HT-29 (cell line): ENCODE measurements around the gene TMPRSS11E. TPM values are rescaled to one million over a fixed set of nuclear protein-coding genes. Genes with fewer than 3 reads are reported as not detected.
A peak's percentile ranks its signal among the peaks of the same experiment; 100 is the strongest.
"Not testable (repeated sequence)": the region's sequence is repeated elsewhere in the genome, so short reads cannot be mapped to it uniquely, and the experiment has no call there.

Experiments used
- DNase-seq: peaks from one replicate; pipeline ENCODE4 v3.0.0-alpha.2; 2015; ENCODE audit warnings: low spot score
- total RNA-seq: library from RNA; depleted of rRNA; stranded (reverse); fragments of >200 nt; shearing (Covaris generic); gene quantifications from 2 replicates; pipeline ENCODE4 v1.2.3, GENCODE V29; 2014; rRNA removed

The TMPRSS11E gene, protein sequence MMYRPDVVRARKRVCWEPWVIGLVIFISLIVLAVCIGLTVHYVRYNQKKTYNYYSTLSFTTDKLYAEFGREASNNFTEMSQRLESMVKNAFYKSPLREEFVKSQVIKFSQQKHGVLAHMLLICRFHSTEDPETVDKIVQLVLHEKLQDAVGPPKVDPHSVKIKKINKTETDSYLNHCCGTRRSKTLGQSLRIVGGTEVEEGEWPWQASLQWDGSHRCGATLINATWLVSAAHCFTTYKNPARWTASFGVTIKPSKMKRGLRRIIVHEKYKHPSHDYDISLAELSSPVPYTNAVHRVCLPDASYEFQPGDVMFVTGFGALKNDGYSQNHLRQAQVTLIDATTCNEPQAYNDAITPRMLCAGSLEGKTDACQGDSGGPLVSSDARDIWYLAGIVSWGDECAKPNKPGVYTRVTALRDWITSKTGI
- not detected in 2 replicates for total RNA-seq

GRCh38 chr4:68447201-68447600 is at the start of gene TMPRSS11E:
Gene TMPRSS11E, plus strand, starts transcription at chr4:68447463. Its CDS starts 50 bp downstream, at chr4:68447513.
- DNase-seq = peak; percentile 80

- DNase-seq = no peak
Observed at GRCh38 chr4:68399306-68399705, 48.0 kb upstream of the TMPRSS11E start.

- no peak for DNase-seq
Observed at GRCh38 chr4:68401231-68401630, 46.0 kb upstream of the TMPRSS11E start.

- no peak for DNase-seq
Observed at GRCh38 chr4:68404153-68404552, 43.1 kb upstream of the TMPRSS11E start.

- not testable (repeated sequence) for DNase-seq
Observed at GRCh38 chr4:68405718-68406478, 41.4 kb upstream of the TMPRSS11E start.

DNA sequence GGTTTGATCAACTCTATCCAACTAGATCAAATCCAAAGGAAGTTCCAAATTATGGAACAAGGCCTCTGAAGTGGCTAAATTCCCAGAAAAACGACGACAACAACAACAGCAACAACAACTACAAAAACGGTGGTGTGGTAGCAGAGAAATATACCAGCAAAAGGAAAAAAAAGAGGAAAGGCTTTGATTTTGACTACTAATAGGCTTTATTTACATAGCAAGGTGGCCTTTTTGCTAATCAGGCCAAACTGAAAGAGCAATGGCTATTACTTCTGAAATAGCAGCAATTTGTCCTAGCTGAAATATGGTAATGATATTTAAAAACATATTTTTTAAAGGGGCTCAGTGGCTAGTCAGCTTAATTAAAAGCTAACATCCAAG is 40.8 kb upstream of the TMPRSS11E start:
- no peak for DNase-seq

- not testable (repeated sequence) for DNase-seq
Observed at GRCh38 chr4:68407015-68407867, 40.0 kb upstream of the TMPRSS11E start.

- DNase-seq = no peak
Observed at GRCh38 chr4:68407868-68408190, 39.4 kb upstream of the TMPRSS11E start.

GRCh38 chr4:68410149-68410548 is 37.1 kb upstream of the TMPRSS11E start:
- no peak for DNase-seq

DNA sequence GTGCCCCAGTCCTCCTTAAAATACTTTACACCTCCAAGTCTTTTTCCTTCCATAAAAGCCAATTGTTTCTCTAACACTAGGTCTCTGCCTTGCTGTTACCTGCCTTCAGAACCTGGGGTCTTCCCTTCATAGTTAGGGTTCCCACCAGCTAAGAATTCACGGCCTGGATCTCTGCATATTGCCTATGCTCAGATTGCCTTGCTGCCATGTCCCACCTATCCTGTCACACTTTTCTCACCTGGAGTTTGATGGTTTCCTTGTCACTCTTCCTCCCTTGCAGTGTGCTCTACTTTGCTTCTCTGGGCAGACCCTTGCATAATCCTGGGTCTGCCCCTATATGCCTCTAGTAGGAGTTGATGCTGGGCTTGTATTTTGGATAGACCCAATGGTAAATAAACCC is 36.6 kb upstream of the TMPRSS11E start:
- DNase-seq = no peak

- not testable (repeated sequence) for DNase-seq
Observed at GRCh38 chr4:68412031-68412430, 35.2 kb upstream of the TMPRSS11E start.

DNA sequence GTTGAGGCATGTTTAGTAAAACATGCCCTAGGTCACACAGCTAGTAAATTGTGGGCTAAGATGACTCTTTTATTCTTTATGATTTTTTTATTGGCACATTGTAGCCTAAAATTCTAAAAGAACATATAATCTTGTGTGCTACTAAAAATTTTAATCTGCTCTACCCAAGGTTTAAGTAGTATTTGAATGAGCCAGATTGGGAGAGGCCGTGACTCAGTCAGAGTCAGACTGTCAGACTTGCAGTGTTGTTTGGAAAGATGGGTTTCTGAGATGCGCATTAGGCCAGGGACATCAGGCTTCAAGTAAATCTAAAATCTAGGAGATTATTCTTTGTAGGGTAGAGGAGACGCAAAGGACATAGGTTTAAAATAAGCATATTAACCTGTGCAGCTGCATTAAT is 30.7 kb upstream of the TMPRSS11E start:
- DNase-seq = no peak

DNA sequence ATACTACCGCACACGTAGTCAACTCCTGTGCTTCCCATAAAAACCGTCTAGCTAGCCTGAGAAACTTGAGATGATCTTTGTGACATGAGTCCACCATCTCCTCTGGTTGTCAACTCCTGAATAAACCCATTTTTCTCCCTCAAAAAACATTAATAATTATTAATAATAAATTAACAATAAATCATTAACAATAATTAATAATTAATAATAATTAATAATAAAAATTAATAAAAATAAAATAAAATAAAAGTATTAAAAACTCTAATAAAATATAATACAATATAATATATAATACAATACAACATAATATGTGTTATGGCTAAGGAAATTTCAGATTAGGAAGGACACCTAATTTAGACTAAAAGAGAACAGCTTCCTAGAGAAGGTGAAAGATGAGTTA is 20.7 kb upstream of the TMPRSS11E start:
- no peak for DNase-seq

GRCh38 chr4:68430337-68430736 is 16.9 kb upstream of the TMPRSS11E start:
- DNase-seq = no peak

DNA sequence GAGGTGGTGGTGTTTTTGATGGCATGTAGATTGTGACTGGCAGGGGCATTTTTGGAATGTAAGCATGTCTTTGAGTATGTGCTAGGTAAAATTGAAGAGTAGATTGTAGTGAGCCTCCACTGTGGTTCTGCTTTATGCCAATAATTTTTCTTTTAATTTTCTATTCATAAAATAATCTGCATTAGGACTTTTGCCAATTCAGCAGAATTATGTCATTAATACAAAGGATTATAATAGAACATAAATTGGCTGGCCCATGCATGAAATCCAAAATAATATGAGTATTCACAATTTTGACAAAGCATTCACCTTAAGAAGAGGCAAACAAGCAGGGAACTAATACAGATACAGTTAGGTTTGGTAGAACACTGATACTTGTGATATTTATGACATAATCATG is 14.9 kb upstream of the TMPRSS11E start:
- no peak for DNase-seq

- no peak for DNase-seq
Observed at GRCh38 chr4:68433582-68433981, 13.7 kb upstream of the TMPRSS11E start.

DNA sequence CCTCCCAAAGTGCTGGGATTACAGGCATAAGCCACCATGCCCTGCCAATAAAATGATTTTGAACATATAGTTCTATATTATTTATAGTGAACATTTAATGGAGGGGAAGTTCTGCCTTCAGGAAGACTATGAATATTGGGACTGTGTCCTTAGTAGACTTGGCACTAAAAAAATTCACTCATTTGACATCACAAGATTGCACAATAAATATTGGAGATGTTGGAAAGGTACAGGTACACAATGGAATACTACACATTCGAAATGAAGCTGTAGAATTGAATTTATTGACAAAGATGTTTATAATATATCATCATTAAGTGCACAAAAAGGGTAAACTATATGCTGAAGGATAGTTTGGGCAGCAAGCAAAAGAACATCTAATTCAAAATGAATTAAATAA is 13.0 kb upstream of the TMPRSS11E start:
- DNase-seq = no peak

GRCh38 chr4:68434836-68435235 is 12.4 kb upstream of the TMPRSS11E start:
- DNase-seq = no peak

GRCh38 chr4:68445111-68445510 is 2.2 kb upstream of the TMPRSS11E start:
- no peak for DNase-seq

DNA sequence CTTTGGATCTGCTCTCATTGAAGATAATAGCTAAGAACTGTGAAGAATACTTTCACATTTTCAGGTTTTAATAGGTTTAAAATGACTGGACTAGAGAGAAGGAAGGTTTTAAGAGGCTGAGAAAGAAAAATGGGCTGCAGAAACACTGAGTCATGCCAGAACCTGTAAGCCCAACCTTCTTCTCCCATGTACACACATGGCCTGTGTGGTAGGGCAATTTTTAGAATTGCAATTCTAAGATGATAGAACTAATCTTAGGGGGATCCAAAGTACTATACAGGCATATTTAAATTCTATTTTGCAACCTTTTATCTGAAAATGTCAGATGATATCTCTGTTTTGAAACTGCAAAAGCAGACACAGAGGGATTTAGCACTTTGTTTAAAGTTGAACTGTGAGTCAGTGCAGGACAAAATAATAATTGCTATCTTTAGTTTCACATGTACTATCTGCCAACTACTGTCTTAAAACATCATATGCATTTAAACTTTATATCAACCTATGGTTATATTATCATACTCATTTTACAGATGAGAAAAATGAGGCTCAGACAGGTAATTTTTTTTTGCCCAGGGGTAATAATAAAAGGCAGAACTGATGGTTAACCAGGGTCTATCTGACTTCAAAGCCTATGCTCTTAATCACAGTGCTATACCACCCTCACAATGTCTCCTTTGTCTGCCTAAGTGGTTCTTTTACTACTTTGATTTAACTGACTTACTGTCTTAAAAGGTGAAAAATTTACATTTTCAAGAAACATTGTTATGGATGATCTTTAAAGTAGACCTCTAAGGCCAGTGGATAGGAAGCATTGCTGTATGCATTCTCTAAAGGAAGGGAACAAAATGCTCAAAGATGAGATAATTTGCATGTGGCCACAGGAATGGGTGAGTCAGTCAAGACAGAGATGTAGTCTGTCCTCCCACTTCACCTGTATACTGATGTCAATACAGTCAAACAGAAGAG is 4.3 kb downstream of the TMPRSS11E start:
- peak; percentile 33 for DNase-seq

- no peak for DNase-seq
Observed at GRCh38 chr4:68460085-68460484, 12.8 kb downstream of the TMPRSS11E start.
